ENCODE data around the gene ZFHX3.
A peak's percentile ranks its signal among the peaks of the same experiment; 100 is the strongest.

ZFHX3 gene

DNA sequence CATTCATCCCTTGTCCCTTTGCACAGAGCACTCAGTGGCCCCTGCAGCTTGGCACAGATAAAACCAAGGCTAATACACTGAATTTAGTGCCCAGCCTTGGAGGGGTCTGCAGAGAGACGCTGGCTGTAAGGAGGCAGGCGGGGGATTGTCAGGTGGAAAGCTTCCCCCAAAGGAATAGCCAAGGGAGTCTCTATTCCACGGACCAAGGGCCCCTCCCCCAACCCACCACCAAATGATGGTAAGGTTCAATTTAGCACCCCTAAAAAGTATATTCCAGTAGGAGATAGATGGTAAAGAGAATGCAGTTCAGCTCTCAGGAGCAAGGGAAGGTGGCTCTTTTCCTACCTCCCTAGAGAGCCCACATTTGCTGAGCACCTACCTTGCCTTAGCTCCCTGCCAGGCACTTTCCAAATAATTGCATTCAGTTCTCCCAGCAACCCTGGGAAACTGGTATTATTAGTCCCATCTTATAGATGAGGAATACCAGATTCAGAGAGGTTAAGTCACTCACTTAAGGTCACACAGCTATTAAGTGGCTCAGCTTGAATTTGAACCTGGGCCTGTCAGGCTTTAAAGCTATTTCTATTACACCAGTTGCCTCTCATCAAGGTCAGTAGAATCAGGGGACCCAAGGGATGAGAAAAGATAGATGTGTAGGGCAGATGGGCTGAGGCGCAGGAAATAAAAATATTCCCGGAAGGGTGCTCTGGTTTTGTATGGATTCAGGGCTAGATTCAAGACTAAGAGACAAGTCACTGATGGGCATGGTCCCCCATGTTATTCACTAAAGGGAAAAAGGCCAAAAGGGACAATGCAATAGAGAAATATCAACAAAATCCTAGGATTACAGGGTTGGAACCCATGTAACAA is 20.0 kb upstream of the ZFHX3 start:
- no peak for DNase-seq

GRCh38 chr16:73066927-73067670 is 19.2 kb upstream of the ZFHX3 start:
- no peak for DNase-seq

DNA sequence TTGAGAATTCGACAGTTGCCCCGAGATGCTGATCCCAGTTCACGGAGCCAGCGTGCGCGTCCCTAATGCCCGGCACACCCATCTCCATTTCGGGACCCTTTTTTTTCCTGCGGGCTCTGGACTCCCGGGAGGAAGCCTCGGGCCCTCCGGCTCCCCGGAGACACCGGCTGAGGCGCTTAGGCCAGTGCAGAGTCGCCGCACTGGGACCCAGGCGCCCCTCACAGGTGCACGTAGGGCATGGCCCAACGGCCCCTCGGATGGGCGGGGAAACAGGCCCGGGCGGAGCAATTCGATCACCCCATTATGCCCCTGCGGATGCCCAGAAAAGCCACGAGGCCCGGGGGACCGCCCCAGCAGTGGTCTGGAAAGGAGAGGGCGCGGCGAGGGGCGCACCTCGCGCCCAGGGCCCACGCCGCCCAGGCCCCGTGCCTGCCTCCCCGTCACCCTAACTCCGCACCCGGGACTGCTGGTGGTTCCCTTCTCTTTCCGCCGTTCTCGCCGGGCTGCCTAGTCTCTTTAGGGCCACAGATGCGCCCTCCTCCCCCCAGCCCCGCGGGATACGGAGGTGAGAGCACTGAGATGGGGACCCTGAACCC is 18.5 kb upstream of the ZFHX3 start:
- no peak for DNase-seq

DNA sequence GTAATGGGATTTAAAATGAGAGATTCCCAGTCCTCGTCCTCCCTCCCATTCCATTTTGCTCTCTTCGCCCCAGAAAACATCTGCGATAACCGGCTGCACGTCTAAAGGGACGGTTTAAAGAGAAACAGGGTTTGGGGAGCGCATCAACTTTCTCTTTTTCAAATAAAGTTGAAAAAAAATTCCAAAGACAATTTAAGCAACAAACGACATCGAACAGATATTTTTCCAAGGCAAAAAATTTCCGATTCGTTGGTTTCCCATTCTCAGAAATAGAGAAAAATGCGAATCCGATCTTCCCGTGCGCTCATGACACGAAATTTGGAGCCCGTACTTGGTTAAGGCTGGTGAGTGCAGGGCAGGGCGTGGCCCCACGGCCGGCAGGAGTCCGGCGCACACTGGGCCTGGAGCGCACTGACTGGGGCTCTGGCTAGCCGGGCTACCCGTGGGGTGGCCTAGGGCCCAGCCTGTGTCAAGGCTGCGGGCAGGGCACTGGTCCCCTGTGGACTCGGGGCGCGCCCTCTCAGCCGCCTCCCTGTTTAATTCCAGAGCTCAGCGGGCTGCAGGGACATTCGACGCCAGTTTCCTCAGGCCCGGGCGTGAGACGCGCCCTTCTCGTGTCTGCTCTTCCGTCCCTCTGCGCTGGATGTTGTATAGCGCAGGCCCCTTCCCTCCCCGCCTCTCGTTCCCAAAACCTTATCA is 17.9 kb upstream of the ZFHX3 start:
- no peak for DNase-seq

DNA sequence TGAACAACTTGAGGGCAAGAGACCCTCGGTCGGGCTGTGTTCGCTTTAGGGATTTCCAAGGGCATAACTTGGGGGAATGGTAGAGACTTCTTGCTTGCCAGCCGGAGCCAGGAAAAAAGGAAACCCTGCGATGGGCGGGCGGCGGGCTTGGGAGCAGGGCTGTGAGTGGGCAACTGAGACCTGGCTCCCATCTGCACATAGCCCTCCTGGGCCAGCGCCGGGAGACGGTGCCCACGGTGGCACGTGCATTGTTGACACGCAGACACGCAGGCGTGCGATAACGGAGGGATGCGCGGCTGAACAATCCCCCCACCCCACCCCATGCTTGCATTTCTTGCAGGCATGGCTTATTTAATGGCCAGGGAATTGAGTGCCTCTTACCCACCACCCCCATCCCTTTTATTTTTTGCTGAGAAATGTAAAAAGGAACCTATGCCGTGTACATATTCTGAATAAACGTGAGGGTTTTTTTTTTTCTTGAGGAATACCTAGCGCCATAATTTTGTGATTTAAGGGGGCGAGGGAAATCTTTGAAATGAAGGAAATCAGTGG is 17.1 kb upstream of the ZFHX3 start:
- DNase-seq, result no peak

- DNase-seq, result no peak
Observed at GRCh38 chr16:73064212-73064993, 16.5 kb upstream of the ZFHX3 start.

- no peak for DNase-seq
Observed at GRCh38 chr16:73063854-73064211, 15.9 kb upstream of the ZFHX3 start.

- no peak for DNase-seq
Observed at GRCh38 chr16:73062743-73063733, 15.1 kb upstream of the ZFHX3 start.

DNA sequence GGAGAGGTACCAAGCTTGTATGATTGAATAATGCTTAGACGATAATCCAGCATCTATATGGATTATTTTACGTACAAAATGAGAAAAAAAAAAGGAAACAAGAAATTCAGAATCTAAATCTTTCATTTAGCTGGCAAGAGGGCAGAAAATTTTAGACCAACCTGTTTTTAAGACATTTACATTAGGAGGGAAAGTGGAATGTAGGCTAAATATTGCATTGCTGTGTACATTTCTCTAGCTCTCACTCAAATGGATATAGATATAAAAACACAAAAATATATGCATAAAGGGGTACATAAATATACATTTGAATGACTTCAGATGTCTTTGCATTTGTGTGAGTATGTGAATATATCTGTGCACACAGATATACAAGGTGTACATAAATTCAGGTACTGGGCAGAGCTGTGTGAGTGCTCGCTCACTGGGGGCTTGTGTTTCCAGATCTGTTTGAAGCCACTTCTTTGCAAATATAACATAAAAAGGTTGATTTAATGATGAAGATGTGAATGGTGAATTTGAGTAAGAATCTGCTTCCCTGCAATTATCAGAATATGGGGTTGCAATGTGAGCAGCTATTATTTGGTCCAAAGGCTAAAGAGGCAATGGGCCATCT is 14.2 kb upstream of the ZFHX3 start:
- no peak for DNase-seq

- DNase-seq, result no peak
Observed at GRCh38 chr16:73060892-73061490, 13.1 kb upstream of the ZFHX3 start.

DNA sequence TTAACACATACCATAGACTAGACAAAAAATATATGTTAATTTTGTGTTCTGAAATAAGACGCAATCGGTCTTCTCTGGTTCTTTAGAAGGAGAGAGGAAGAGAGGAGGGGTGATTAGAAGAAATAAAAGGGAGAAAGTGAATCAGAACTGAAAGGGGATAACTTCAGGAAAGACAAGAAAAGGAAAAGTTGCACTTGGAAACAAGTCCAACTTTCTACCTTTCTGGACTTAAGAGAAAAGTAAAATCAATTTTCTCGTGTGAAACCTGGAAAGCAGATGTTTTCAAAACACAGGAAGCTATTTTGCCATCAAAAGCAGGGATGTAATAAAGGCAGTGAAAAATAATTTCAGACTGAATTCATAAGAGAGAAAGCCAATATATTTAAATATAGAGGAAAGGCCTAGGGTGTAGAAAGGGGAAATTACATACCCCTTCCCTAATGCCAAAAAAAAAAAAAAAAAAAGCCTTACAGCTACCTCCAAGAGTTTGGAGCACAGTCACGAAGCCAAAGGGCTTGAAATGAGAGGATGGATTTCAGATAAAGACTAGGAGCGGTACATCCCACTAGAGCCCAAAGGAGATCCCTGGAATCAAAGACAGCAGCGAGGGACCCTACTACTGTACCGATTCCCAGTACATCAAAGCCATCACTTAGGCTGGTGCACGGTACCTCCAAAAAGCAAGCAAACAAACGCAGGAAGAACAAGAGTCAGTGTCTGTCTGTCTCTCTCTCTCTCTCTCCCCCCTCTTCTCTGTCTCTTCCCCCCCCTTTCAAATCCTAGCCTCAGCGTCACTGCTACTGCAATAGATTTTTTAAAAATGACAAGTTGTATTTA is 12.1 kb upstream of the ZFHX3 start:
- no peak for DNase-seq

GRCh38 chr16:73058616-73059409 is 10.9 kb upstream of the ZFHX3 start:
- DNase-seq, result peak; percentile 31

DNA sequence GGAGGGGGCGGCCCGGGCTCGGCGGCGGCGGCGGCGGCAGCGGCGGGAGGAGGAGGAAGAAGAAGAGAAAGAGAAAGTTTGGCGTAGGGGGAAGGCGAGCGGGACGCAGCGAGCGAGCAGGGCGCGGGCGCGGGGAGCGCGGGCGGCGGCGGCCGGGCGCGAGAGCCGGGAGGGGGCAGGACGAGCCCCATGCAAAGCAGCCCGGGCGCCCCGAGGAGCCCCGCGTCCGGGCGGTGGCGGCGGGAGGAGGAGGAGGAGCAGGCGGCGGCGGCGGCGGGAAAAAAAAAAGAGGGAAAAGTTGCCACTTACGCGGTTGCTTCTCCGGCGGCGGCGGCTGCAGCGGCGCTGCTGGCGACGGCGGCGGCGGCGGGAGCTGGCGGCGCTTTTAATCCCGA is 10.3 kb upstream of the ZFHX3 start:
- DNase-seq, result peak; percentile 64

GRCh38 chr16:73057291-73058210 is 9.6 kb upstream of the ZFHX3 start:
- peak; percentile 49 for DNase-seq

DNA sequence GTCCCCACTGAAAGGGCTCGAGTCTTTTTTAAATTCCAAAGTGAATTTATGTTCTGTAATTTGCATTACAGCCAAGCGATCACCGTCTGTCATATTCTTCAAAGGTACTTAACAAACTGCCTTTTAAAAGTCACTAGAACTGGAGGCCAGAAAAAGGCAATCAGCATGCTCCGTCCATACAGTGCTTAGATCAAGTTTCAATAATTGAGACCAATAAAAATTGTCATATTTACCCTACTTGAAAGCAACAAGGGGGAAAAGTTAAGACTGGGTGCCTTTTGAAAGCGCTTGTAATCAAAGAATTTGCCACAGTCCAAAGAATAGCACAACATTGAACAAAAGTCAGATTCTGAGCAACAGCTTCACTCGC is 9.0 kb upstream of the ZFHX3 start:
- no peak for DNase-seq

- DNase-seq, result no peak
Observed at GRCh38 chr16:73056448-73056847, 8.5 kb upstream of the ZFHX3 start.
